T-helper 2 cell treated with Interferon-gamma antibody and Interleukin-4, amounts not matched to agents 100 ng/mL and 5 ng/mL, for 36 hours (primary cell): ENCODE measurements around the gene B4GALNT2. TPM values are rescaled to one million over a fixed set of nuclear protein-coding genes. Genes with fewer than 3 reads are reported as not detected.

Experiments
- intact Hi-C: fragments of 100-400 bp; cut with micrococcal nuclease; formaldehyde crosslinking; loops from one replicate; pipeline ENCODE4 v1.15.1; 2023
- total RNA-seq: library from RNA; stranded (reverse); gene quantifications from 2 replicates; pipeline ENCODE4 v1.2.3, GENCODE V29; 2022

The B4GALNT2 gene
- total RNA-seq, 1 donor from 2014 or later = not detected

- intact Hi-C loops = no loop called here
These were observed 71.9 kb downstream of the B4GALNT2 start for GRCh38 chr17:49204516-49204915.

- intact Hi-C loops = no loop called here
These were observed 76.5 kb downstream of the B4GALNT2 start for GRCh38 chr17:49209061-49209571.

GRCh38 chr17:49210158-49211029 lies 77.8 kb downstream of the B4GALNT2 start, which contains the start of the genes ABI3 and GNGT2:
Gene ABI3, plus strand, starts transcription at chr17:49210707. Its CDS starts 18 bp downstream, at chr17:49210725.
Gene GNGT2, minus strand, starts transcription at chr17:49210574. Its CDS starts 3,152 bp downstream, at chr17:49207422.
- intact Hi-C loops = loop anchor here (1.0 kb wide), 1 partner anchor 18 kb away; no protein-coding TSS in a partner anchor

- intact Hi-C loops = no loop called here
These were observed 80.8 kb downstream of the B4GALNT2 start for GRCh38 chr17:49213399-49213798.

GRCh38 chr17:49213847-49214246 lies 81.3 kb downstream of the B4GALNT2 start:
- intact Hi-C loops = no loop called here

- intact Hi-C loops = loop anchor here (5.0 kb wide), 1 partner anchor 127 kb away; no protein-coding TSS in a partner anchor
These were observed 82.2 kb downstream of the B4GALNT2 start for GRCh38 chr17:49214676-49215360.

GRCh38 chr17:49216482-49216881 lies 83.9 kb downstream of the B4GALNT2 start:
- intact Hi-C loops = loop anchor here (5.0 kb wide), 1 partner anchor 126 kb away; no protein-coding TSS in a partner anchor

GRCh38 chr17:49216953-49217650 lies 84.5 kb downstream of the B4GALNT2 start:
- intact Hi-C loops = loop anchor here (5.0 kb wide), 1 partner anchor 125 kb away; no protein-coding TSS in a partner anchor

GRCh38 chr17:49217651-49218413 lies 85.3 kb downstream of the B4GALNT2 start:
- intact Hi-C loops = loop anchor here (1.0 to 5.0 kb wide), 2 partner anchors 26 to 124 kb away; no protein-coding TSS in a partner anchor

- intact Hi-C loops = loop anchor here (1.0 to 5.0 kb wide), 2 partner anchors 27 to 123 kb away; no protein-coding TSS in a partner anchor
These were observed 86.7 kb downstream of the B4GALNT2 start for GRCh38 chr17:49218941-49219913.

- intact Hi-C loops = loop anchor here (5.0 kb wide), 1 partner anchor 122 kb away; no protein-coding TSS in a partner anchor
These were observed 87.4 kb downstream of the B4GALNT2 start for GRCh38 chr17:49219987-49220386.

- intact Hi-C loops = no loop called here
These were observed 90.6 kb downstream of the B4GALNT2 start for GRCh38 chr17:49223168-49223516.

- intact Hi-C loops = no loop called here
These were observed 91.1 kb downstream of the B4GALNT2 start for GRCh38 chr17:49223517-49224197.

- intact Hi-C loops = no loop called here
These were observed 91.8 kb downstream of the B4GALNT2 start for GRCh38 chr17:49224198-49224996.

- intact Hi-C loops = no loop called here
These were observed 92.4 kb downstream of the B4GALNT2 start for GRCh38 chr17:49224997-49225337.

- intact Hi-C loops = no loop called here
These were observed 93.1 kb downstream of the B4GALNT2 start for GRCh38 chr17:49225554-49226236.
